Stomach (tissue), 19 donors: ENCODE data around the gene GRIA4. TPM values are rescaled to one million over a fixed set of nuclear protein-coding genes. Genes with fewer than 3 reads are reported as not detected.

Experiments
- DNase-seq, 2 donors: peaks; one replicate each; pipeline versions ENCODE4 v3.0.0 to v3.0.0-alpha.2; 2013 to 2019
- H3K27ac ChIP-seq, 5 donors: fragments of 200-600 bp in 4 of 5; sonication (generic) in 4 of 5; one replicate each; pipeline ENCODE4 v1.5.1; 2013 to 2019; ENCODE audit warnings: mild to moderate bottlenecking in 1 of 5, moderate library complexity in 1 of 5
- H3K27me3 ChIP-seq, 3 donors: fragments of 200-600 bp; sonication (generic); one replicate each; pipeline ENCODE4 v1.5.1; 2017 to 2019; ENCODE audit warnings: mixed run types in 1 of 3
- H3K36me3 ChIP-seq, 4 donors: fragments of 200-600 bp; sonication (generic); 1 replicate in 3 of 4; 2 replicates in 1 of 4; pipeline ENCODE4 v1.5.1; 2016 to 2019
- H3K4me1 ChIP-seq, 4 donors: fragments of 200-600 bp; sonication (generic); one replicate each; pipeline ENCODE4 v1.5.1; 2016 to 2019
- H3K4me3 ChIP-seq, 4 donors: fragments of 200-600 bp; sonication (generic) in 3 of 4; one replicate each; pipeline ENCODE4 v1.5.1; 2016 to 2019; ENCODE audit warnings: mild to moderate bottlenecking in 1 of 4
- H3K9me3 ChIP-seq, 4 donors: fragments of 200-600 bp; sonication (generic); one replicate each; pipeline ENCODE4 v1.5.1; 2016 to 2019
- EP300 ChIP-seq: sonication (generic); formaldehyde crosslinking; IDR thresholded peaks from one replicate; pipeline ENCODE4 v1.6.1; 2017; ENCODE audit warnings: antibody characterized with exemption
- POLR2A ChIP-seq, 4 donors: fragments of 450-650 bp; IDR thresholded peaks; one replicate each; pipeline ENCODE4 v1.6.1; 2016; ENCODE audit warnings: antibody characterized with exemption in 4 of 4, control low read depth in 2 of 4, mild to moderate bottlenecking in 1 of 4, moderate library complexity in 1 of 4
- POLR2AphosphoS5 ChIP-seq, 3 donors: sonication (generic); formaldehyde crosslinking; IDR thresholded peaks; one replicate each; pipeline ENCODE4 v1.6.1; 2016; ENCODE audit warnings: antibody characterized with exemption in 3 of 3
- WGBS, 5 donors: extraction: QIAGEN DNeasy Blood & Tissue Kit in 3 of 5; methylation state at CpG; one replicate each; pipeline versions ENCODE4 v1.1.5 to v1.1.7; 2013 to 2018; 5-methylcytosine and 5-hydroxymethylcytosine counted together
- intact Hi-C: fragments of 100-400 bp; cut with DNase I; formaldehyde crosslinking; loops from one replicate; pipeline ENCODE4 v1.15.1; 2023; ENCODE audit warnings: low total_unique reads
- long read RNA-seq, 10 donors: transcript quantifications; one replicate each; lab custom pipeline, GENCODE V29; 2026
- polyA plus RNA-seq, 3 donors: library from polyadenylated mRNA; stranded (reverse); fragments of 200-250 nt; gene quantifications; one replicate each; pipeline ENCODE4 v1.2.3, GENCODE V29; 2013
- total RNA-seq, 5 donors: library from RNA; depleted of rRNA; stranded (reverse); fragments of >200 nt; gene quantifications; one replicate each; pipeline versions ENCODE4 v1.1.0 to v1.2.3, GENCODE V29; 2014 to 2016
- TF ChIP-seq, protein P1 (sequence below), 7 experiments: fragments of 450-650 bp in 4 of 7; fragments of 200-600 bp in 3 of 7; sonication (generic) in 3 of 7; IDR thresholded peaks; one replicate each; pipeline ENCODE4 v1.5.1; 2016 to 2019; ENCODE audit warnings: antibody characterized with exemption in 7 of 7, control low read depth in 2 of 7, mild to moderate bottlenecking in 1 of 7
- donor health status: healthy with polysubstance abuse.
- donor health status: Bipolar disorder and iron deficiency.
- donor health status: healthy.

GRIA4 gene
- total RNA-seq (1 to 10 TPM in 3 of 5 donors, under 1 TPM in 1, not detected in 1; under 0.01 to 5.9 (median 2.3) TPM), polyA plus RNA-seq (1 to 10 TPM in 2 of 3 donors, under 1 TPM in 1; 0.95 to 4.4 (median 2.0) TPM)
- long read RNA-seq, donor 1, result 0 reads
- long read RNA-seq, donor 2, partial matches to known transcripts, result 0 of 1 reads
- long read RNA-seq, donor 2, other reads (novel, unspliced or antisense), result 0 of 1 reads
- long read RNA-seq, donor 3, result 0 reads
- long read RNA-seq, donor 4, result 0 reads
- long read RNA-seq, donor 5, result 0 reads
- long read RNA-seq, donor 6, partial matches to known transcripts, result 0 of 1 reads
- long read RNA-seq, donor 6, other reads (novel, unspliced or antisense), result 0 of 1 reads
- long read RNA-seq, donor 7, result 0 reads
- long read RNA-seq, donor 8, result 0 reads
- long read RNA-seq, donor 9, result 0 reads
- long read RNA-seq, donor 10, result 0 reads

GRCh38 chr11:105609832-105610781 is at the start of gene GRIA4:
Gene GRIA4 (plus strand): TSS chr11:105610073. CDS start chr11:105610998, 925 bp downstream.
- DNase-seq, result peak; percentile 27 to 75
- peak within 1 kb of the TSS; percentile 37 to 52 (median 44) for H3K4me3 ChIP-seq
- peaks cover 0 to 27% (median 19%) of the 10 kb centered on the region in 4 donors for H3K4me1 ChIP-seq
- peak within 1 kb of the TSS in 2 of 5 donors; percentile 29 to 62 for H3K27ac ChIP-seq
- TF ChIP-seq POLR2A (IDR thresholded peaks at IDR 0.05) (no peak), EP300 (no peak), POLR2AphosphoS5 (IDR thresholded peaks at IDR 0.05) (no peak)
- TF ChIP-seq, protein P1, sequence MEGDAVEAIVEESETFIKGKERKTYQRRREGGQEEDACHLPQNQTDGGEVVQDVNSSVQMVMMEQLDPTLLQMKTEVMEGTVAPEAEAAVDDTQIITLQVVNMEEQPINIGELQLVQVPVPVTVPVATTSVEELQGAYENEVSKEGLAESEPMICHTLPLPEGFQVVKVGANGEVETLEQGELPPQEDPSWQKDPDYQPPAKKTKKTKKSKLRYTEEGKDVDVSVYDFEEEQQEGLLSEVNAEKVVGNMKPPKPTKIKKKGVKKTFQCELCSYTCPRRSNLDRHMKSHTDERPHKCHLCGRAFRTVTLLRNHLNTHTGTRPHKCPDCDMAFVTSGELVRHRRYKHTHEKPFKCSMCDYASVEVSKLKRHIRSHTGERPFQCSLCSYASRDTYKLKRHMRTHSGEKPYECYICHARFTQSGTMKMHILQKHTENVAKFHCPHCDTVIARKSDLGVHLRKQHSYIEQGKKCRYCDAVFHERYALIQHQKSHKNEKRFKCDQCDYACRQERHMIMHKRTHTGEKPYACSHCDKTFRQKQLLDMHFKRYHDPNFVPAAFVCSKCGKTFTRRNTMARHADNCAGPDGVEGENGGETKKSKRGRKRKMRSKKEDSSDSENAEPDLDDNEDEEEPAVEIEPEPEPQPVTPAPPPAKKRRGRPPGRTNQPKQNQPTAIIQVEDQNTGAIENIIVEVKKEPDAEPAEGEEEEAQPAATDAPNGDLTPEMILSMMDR (IDR thresholded peaks at IDR 0.05), result no peak
- H3K27me3 ChIP-seq, result peaks cover 0 to 42% (median 28%) of the 10 kb centered on the region in 3 donors
- intact Hi-C loops, result no loop called here
- H3K9me3 ChIP-seq, result peaks cover 0 to 8% (median 0%) of the 10 kb centered on the region in 4 donors
- 1 to 5% (median 3%) methylated on average over 50 to 54 of the region's 54 CpGs for WGBS, 5 donors
- no peaks in the 10 kb centered on the region for H3K36me3 ChIP-seq

GRCh38 chr11:105573091-105573490 is 36.8 kb upstream of the GRIA4 start:
- DNase-seq, result no peak
- Histone ChIP-seq H3K36me3 (no peaks in the 10 kb centered on the region), H3K27ac (no peak overlapping the region), H3K4me1 (no peaks in the 10 kb centered on the region), H3K27me3 (no peaks in the 10 kb centered on the region), H3K9me3 (no peaks in the 10 kb centered on the region), H3K4me3 (no peak overlapping the region)
- WGBS, 5 donors, result 55 to 77% (median 62%) methylated on average over 3 of the region's 3 CpGs
- TF ChIP-seq, protein P1 (IDR thresholded peaks at IDR 0.05), result no peak
- TF ChIP-seq POLR2AphosphoS5 (IDR thresholded peaks at IDR 0.05) (no peak), POLR2A (IDR thresholded peaks at IDR 0.05) (no peak), EP300 (no peak)
- intact Hi-C loops, result no loop called here

DNA sequence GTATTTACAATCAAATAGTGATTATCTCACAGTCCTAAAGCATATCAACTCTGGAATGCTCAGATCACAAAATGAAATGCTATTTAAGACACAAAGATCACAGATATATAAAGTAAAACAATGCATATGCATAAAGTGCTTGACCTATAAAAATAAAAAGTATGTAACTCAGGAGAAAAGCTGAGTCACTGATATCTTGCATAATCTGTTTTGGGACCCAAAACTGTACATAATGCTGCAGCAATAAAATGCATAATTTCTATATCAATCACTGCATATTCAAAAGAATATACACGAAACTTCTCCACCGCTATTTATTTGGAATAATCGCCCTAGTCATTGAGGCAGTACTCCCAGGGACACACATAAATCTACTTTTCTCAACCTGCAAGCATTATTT is 34.9 kb upstream of the GRIA4 start:
- TF ChIP-seq POLR2A (IDR thresholded peaks at IDR 0.05), result no peak
- TF ChIP-seq EP300, result no peak
- intact Hi-C loops, result no loop called here
- no peaks in the 10 kb centered on the region for H3K27me3 ChIP-seq
- WGBS, 5 donors, result 88 to 95% (median 90%) methylated on average over 3 of the region's 3 CpGs
- no peaks in the 10 kb centered on the region for H3K4me1 ChIP-seq
- H3K9me3 ChIP-seq, result no peaks in the 10 kb centered on the region
- H3K4me3 ChIP-seq, result no peak overlapping the region
- H3K27ac ChIP-seq, result no peak overlapping the region
- no peak for DNase-seq
- H3K36me3 ChIP-seq, result no peaks in the 10 kb centered on the region

DNA sequence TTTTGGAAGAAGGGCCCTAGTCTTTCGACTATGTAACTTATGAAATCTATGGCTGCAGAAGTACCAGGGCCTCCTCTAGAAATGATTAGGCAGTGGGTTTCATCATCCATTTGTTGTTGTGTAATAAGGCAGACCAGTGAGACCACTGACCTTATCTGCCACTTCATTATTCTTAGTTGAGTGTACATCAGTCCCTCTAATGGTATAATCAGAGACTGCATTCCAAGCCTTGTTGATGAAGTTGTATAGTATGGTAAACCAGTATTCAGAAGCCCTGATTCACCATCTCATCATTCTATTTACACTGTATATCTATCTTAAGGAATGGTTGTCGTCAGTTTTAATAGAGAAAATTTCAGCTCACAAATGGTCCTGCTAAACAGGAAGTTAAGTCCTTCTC is 32.2 kb upstream of the GRIA4 start:
- no peaks in the 10 kb centered on the region for H3K36me3 ChIP-seq
- H3K4me1 ChIP-seq, result no peaks in the 10 kb centered on the region
- no peak for DNase-seq
- no peaks in the 10 kb centered on the region for H3K9me3 ChIP-seq
- TF ChIP-seq POLR2AphosphoS5 (IDR thresholded peaks at IDR 0.05) (no peak), POLR2A (IDR thresholded peaks at IDR 0.05) (no peak), EP300 (no peak)
- TF ChIP-seq, protein P1 (IDR thresholded peaks at IDR 0.05), result no peak
- intact Hi-C loops, result no loop called here
- H3K27ac ChIP-seq, result no peak overlapping the region
- no peaks in the 10 kb centered on the region for H3K27me3 ChIP-seq
- H3K4me3 ChIP-seq, result no peak overlapping the region
- WGBS, 5 donors, result 51 to 68% (median 59%) methylated on average over 2 of the region's 2 CpGs
